ENCODE results near the gene CCDC174.

DNA sequence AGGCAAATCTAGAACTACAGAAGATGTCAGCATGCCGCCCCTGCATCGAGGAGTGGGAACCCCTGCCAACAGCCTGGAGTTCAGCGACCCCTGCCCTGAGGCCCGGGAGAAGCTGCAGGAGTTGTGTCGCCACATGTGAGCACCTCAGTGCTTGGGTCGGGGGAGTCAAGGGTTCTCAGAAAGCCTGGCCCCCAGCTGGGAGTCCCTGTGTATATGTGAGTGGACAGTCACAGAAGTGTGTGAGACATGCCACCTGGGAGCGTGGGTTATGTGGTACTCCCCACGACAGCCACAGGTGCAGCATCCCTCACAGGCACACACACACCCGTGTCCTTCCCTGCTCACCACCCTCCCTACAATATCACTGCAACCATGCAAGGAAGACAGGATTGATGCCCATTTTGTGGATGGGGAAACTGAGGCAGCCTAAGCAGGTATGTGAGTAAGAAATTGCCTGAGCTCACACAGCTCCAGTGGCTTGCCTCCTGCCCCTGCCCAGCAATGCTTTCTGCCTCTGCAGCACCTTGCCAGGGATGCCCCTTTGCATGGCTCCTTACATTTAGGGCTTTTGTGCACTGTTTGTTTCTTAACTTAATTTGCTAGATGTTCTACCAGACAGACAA lies 51.7 kb downstream of the CCDC174 start:
- TF ChIP-seq, protein P1, sequence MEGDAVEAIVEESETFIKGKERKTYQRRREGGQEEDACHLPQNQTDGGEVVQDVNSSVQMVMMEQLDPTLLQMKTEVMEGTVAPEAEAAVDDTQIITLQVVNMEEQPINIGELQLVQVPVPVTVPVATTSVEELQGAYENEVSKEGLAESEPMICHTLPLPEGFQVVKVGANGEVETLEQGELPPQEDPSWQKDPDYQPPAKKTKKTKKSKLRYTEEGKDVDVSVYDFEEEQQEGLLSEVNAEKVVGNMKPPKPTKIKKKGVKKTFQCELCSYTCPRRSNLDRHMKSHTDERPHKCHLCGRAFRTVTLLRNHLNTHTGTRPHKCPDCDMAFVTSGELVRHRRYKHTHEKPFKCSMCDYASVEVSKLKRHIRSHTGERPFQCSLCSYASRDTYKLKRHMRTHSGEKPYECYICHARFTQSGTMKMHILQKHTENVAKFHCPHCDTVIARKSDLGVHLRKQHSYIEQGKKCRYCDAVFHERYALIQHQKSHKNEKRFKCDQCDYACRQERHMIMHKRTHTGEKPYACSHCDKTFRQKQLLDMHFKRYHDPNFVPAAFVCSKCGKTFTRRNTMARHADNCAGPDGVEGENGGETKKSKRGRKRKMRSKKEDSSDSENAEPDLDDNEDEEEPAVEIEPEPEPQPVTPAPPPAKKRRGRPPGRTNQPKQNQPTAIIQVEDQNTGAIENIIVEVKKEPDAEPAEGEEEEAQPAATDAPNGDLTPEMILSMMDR (IDR thresholded peaks at IDR 0.05): no peak
- TF ChIP-seq POLR2A (IDR thresholded peaks at IDR 0.05): no peak

Data from heart left ventricle (tissue), 13 donors.